Stimulated activated CD4-positive, alpha-beta T cell treated with anti-CD3 and anti-CD28 coated beads, Interleukin-4, amount 100 ng/mL, for 1 hour (primary cell): Measurements from ENCODE around the gene HS3ST4.

Experiments
- DNase-seq: peaks from one replicate; pipeline ENCODE4 v3.0.0-alpha.2; 2020

The HS3ST4 gene

GRCh38 chr16:25897702-25898101 lies 205.9 kb downstream of the HS3ST4 start:
- no peak for DNase-seq

- no peak for DNase-seq
These were observed 214.1 kb downstream of the HS3ST4 start for GRCh38 chr16:25905810-25906209.

GRCh38 chr16:25910971-25911370 lies 219.2 kb downstream of the HS3ST4 start:
- DNase-seq, result no peak

- no peak for DNase-seq
These were observed 220.6 kb downstream of the HS3ST4 start for GRCh38 chr16:25912321-25912720.

GRCh38 chr16:25914357-25914962 lies 222.7 kb downstream of the HS3ST4 start:
- DNase-seq, result no peak

GRCh38 chr16:25916037-25916436 lies 224.3 kb downstream of the HS3ST4 start:
- DNase-seq, result no peak

- DNase-seq, result no peak
These were observed 230.7 kb downstream of the HS3ST4 start for GRCh38 chr16:25922438-25922837.

GRCh38 chr16:25925421-25925820 lies 233.7 kb downstream of the HS3ST4 start:
- no peak for DNase-seq

GRCh38 chr16:25931473-25932035 lies 239.8 kb downstream of the HS3ST4 start:
- no peak for DNase-seq

- no peak for DNase-seq
These were observed 250.2 kb downstream of the HS3ST4 start for GRCh38 chr16:25941800-25942499.

- DNase-seq, result no peak
These were observed 259.0 kb downstream of the HS3ST4 start for GRCh38 chr16:25950586-25951281.

GRCh38 chr16:25951999-25952398 lies 260.2 kb downstream of the HS3ST4 start:
- no peak for DNase-seq

- DNase-seq, result no peak
These were observed 261.2 kb downstream of the HS3ST4 start for GRCh38 chr16:25952983-25953382.

- DNase-seq, result no peak
These were observed 265.9 kb downstream of the HS3ST4 start for GRCh38 chr16:25957707-25958106.

- DNase-seq, result no peak
These were observed 267.5 kb downstream of the HS3ST4 start for GRCh38 chr16:25959221-25959620.

- DNase-seq, result no peak
These were observed 274.7 kb downstream of the HS3ST4 start for GRCh38 chr16:25966172-25967097.

GRCh38 chr16:25977121-25977520 lies 285.4 kb downstream of the HS3ST4 start:
- no peak for DNase-seq

GRCh38 chr16:25978218-25978617 lies 286.5 kb downstream of the HS3ST4 start:
- DNase-seq, result no peak

GRCh38 chr16:25988084-25988483 lies 296.3 kb downstream of the HS3ST4 start:
- DNase-seq, result no peak

- no peak for DNase-seq
These were observed 297.1 kb downstream of the HS3ST4 start for GRCh38 chr16:25988882-25989281.

- DNase-seq, result no peak
These were observed 304.3 kb downstream of the HS3ST4 start for GRCh38 chr16:25996052-25996451.

- DNase-seq, result no peak
These were observed 313.6 kb downstream of the HS3ST4 start for GRCh38 chr16:26005336-26005735.

GRCh38 chr16:26012376-26012775 lies 320.6 kb downstream of the HS3ST4 start:
- DNase-seq, result no peak
